ENCODE results near the gene FKBP3.
"Not testable (repeated sequence)": the region's sequence is repeated elsewhere in the genome, so short reads cannot be mapped to it uniquely, and the experiment has no call there.

FKBP3 gene

GRCh38 chr14:45112896-45113781 lies 21.1 kb downstream of the FKBP3 start:
- no peak for DNase-seq

DNA sequence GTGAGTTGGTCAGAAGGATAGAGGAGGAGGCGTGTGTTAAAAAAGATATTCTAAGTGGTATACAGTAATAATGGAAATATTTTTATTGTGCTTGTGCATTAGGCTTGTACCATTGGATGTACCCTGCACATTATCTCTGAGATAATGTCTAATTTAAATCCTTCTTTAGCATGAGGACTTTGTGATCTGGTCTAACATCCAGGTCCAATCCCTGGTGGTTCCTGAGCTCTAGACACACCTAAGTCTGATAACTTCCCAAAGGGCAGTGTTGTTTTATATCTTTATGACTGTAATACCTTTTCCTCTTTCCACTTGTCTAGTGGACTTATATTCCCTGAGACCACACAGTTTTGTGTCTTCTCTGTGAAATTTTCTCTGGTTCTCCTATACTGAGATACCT lies 29.7 kb downstream of the FKBP3 start:
- no peak for DNase-seq

DNA sequence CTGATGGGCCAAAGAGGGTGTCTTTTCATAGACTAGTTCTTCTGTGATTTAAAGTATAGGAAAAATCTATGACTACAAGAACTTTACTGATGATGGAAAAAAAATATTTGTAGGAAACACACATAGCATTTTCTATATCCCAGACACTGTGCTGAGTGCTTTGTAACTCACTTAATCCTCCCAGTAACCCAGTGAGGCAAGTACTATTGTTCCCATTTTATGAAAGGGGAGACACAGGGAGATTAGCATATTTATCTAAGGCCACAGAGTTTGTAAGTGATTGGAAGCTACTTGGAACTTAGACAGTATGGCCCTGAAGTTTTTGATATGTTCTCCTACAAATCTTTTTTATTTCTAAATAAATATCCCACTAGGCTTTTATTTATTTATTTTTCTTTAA lies 30.5 kb downstream of the FKBP3 start:
- DNase-seq = no peak

DNA sequence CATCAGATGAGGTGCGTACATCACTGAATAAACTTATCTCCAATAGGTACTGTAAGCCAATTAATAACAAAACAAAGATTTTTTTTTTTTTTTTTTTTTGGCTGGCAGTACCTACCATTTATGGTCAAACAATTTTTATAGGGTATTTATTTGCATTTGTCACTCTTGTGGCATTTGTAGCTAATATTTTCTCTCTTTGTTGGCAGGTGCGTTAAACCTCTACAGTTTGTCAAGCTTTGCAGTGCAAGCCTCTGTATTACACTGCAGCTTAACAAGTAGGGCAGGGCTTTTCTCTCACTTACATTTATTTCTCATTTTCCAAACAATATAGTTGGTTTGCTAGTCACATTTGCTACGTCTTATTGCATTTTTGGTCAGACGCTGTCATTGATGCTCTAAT lies 38.1 kb downstream of the FKBP3 start:
- no peak for DNase-seq

GRCh38 chr14:45095143-45095542 lies 39.1 kb downstream of the FKBP3 start:
- DNase-seq = no peak

- DNase-seq = no peak
Observed at GRCh38 chr14:45094275-45094674, 40.0 kb downstream of the FKBP3 start.

GRCh38 chr14:45091710-45092109 lies 42.6 kb downstream of the FKBP3 start:
- peak; percentile 37 for DNase-seq

DNA sequence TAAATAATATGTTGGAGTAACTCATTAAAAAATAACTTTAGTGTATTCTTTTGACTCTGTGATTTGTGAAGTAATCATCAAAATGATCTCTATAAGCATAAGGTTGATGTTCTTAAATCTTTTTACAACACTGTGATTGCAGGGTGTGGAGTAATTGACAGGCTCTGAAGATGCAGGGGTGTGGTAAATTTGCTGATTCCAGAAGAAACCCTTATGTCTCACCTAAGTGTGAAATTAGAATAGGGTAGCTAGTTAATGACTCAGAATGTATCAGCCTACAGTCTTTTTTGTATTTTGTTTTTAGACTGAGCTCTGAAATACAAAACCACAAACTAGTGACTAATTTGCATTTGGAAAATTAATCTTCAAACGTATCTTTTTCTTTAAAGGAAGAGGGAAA lies 44.5 kb downstream of the FKBP3 start:
- DNase-seq = peak; percentile 53

DNA sequence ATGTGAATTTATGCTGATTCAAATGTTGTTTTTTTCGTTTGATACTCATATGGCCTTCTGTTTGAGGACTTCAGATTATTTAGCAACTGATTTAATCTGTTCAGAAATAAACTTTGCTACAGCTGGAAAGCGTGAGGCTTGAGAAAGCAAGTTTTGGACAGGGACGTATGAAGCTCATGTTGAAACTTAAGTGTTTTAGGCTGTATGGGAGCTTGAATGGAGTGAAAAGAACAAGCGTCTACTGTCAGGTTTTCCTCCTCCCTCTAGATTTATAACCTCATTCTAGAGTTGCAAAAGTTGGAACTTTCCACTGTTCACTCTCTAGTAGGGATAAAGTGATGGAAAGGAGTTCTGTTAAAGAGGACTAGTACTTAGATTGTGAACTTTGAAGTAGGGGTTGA lies 49.3 kb downstream of the FKBP3 start:
- peak; percentile 8 for DNase-seq

DNA sequence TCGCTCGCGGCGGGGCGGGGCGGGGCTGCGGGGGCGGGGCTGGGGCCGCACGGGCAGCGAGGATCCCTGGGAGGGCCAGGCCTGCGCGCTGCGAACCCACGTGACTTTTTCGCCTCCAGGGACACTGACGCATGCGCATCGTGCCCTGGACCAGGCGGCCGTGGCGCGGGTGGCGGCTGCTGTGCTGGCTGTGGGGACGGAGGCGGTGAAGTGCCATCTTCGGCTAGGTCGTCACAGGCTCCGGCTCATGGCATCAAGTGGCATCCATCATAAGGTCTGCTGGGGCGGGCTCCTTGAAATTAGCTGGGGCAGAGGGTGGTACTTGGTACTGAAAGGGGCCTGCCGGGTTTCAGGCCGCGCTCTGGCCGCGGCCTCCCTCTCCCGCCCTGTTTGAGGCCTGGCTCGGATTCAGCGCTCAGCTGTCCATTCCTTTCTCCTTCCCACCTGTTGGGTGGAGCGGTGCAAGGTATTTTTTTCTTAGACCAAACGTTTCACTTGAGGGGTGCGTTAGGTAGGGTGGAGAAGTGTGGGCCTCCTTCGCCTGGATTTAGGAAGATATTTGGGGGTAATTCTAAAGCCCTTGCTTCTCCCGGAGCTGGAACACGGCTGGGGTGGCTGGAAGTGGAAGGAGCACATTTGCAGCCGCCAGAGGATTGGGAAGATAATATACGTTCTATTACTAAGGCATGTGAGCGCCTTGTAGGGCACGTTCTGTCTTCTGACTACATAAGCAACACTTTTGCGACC lies 50.1 kb downstream of the FKBP3 start, which contains the start of gene PRPF39:
Gene PRPF39, plus strand, starts transcription at position 141 of the 747 bp plus-strand sequence. CDS start 11,124 bp downstream, outside the sequence.
- peak; percentile 91 for DNase-seq

DNA sequence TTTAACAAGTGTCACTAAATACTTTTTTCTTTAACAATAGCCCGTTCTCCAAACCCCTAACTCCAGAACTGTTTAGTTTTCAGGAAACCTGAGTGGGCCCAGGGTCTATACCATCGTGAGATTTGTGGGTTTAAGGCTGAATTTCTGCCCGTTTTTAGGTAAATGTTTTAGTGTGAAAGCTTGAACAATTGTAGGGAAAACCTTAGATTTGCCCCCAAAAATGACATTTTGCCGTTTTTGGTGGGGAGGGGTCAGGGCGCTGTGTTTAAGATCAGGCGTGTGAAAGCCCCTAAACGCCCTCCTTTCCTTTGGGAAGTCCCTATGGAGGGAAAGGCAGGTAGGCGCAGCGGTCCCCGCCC lies 50.7 kb downstream of the FKBP3 start:
- no peak for DNase-seq

DNA sequence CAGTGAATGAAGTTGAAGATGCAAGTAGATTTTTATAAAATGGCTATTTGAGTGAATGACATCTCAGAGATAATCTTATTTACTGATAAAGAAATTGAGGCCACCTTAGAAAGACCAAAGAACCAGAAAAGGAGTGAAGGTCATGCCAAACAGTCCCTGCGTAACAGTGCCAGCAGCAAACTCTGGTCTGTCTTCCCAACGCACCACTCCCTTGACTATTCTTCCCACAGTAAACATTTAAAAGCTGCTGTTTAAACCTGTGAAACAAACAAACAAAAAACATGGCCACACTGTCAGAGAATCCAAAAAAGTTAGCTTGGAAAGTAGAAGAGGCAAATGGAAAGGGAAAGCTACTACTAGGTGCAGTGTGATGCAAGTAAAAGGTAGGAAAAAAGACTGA lies 51.9 kb downstream of the FKBP3 start:
- no peak for DNase-seq

- not testable (repeated sequence) for DNase-seq
Observed at GRCh38 chr14:45081096-45081495, 53.2 kb downstream of the FKBP3 start.

- DNase-seq = not testable (repeated sequence)
Observed at GRCh38 chr14:45080416-45080968, 53.8 kb downstream of the FKBP3 start.

GRCh38 chr14:45078323-45078722 lies 56.0 kb downstream of the FKBP3 start:
- DNase-seq = no peak

- no peak for DNase-seq
Observed at GRCh38 chr14:45073231-45073879, 60.9 kb downstream of the FKBP3 start.

DNA sequence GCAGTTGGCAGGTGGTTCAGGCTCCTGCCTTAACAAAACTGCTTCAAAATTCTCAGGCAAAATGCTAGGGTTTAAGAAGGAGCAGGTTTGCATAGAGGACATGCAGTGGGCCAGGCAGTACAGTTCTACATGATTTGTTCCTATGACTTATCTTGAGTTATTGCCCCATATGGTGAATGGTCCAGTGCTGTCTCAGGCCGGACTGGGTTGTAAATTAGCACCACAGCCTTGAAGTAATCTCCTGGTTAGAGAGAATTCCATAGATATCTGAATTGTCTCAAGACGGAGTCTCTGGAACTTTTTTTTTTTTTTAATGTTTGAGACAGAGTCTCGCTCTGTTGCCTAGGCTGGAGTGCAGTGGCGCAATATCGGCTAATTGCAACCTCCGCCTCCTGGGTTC lies 62.2 kb downstream of the FKBP3 start:
- DNase-seq = no peak

GRCh38 chr14:45070215-45070614 lies 64.1 kb downstream of the FKBP3 start:
- no peak for DNase-seq

- no peak for DNase-seq
Observed at GRCh38 chr14:45068396-45068795, 65.9 kb downstream of the FKBP3 start.

DNA sequence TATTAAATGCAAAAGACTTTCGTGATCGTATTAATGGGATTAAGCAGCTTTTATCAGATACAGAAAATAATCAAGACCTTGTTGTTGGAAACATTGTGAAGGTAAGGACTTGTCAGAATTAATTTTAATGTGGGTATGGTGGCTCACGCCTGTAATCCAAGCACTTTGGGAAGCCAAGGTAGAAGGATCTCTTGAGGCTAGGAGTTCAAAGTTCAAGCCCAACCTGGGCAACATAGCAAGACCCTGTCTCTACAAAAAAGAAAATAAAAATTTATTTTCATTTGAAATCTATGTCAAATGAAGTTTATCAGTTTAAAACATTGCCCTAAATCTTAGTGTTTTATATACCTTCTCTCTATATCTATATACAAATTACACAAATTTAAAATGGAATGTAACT lies 67.6 kb downstream of the FKBP3 start:
- DNase-seq = no peak

- no peak for DNase-seq
Observed at GRCh38 chr14:45065956-45066355, 68.3 kb downstream of the FKBP3 start.
